ENCODE measurements around the gene ARHGAP45.

DNA sequence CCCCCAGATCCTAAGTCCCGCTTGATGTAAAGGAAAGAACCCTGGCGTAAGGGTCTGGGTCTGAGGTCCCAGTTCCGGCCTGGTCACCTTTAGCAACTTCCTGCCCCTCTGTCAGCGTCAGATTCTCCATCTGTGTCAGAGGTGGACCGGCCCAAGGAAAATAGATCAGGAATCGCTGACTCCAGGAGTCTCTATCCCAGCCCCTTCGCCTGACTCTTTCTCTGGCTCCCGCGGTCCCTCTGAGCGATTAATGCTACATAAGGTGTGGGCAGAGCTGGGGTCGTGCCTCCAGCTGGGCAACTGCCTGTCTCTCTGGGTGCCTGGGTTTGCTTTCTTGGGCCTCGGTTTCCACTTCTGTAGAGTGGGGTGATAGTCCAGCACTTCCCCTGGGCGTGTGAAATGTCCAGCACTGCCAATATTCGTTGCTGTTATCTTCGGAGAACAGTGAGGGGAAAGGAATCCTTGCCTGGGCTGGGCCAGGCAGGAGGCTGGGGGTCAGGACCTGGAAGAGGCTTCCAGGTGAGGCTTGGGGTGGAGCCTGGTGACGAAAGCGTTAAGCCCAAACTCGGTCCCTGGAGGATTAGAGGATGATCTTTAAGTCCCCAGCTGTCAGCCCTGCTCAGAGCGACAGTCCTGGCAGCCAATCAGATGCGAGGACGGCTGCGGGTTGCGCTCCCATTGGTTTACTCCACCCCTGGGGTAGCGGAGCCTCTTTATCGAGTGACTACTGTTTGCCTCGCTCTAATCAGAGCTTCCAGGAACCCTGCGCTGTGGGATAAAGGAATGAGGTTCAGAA, 26.3 kb upstream of the ARHGAP45 start:
- TF ChIP-seq RFX5 (IDR thresholded peaks at IDR 0.05; ENCODE audit: borderline replicate concordance, low read depth, low read length) (no peak), TAF7 (optimal IDR thresholded peaks at IDR 0.05; ENCODE audit: borderline replicate concordance, low read depth, low read length) (no peak), POLR2A (IDR thresholded peaks at IDR 0.05; ENCODE audit: control extremely low read depth in 1 of 2, low read depth in 2 of 2, low read length in 2 of 2) (peak in 1 of 2 experiments; percentile 35; a peak in 1 of 3 replicates), SIX5 (IDR thresholded peaks at IDR 0.05; ENCODE audit: low read depth, low read length) (no peak), TEAD4 (IDR thresholded peaks at IDR 0.05; ENCODE audit: low read depth, low read length) (no peak), EGR1 (IDR thresholded peaks at IDR 0.05; ENCODE audit: borderline replicate concordance, low read depth, low read length) (no peak)
- TF ChIP-seq, protein P1, sequence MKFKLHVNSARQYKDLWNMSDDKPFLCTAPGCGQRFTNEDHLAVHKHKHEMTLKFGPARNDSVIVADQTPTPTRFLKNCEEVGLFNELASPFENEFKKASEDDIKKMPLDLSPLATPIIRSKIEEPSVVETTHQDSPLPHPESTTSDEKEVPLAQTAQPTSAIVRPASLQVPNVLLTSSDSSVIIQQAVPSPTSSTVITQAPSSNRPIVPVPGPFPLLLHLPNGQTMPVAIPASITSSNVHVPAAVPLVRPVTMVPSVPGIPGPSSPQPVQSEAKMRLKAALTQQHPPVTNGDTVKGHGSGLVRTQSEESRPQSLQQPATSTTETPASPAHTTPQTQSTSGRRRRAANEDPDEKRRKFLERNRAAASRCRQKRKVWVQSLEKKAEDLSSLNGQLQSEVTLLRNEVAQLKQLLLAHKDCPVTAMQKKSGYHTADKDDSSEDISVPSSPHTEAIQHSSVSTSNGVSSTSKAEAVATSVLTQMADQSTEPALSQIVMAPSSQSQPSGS (IDR thresholded peaks at IDR 0.05; ENCODE audit: low read length): no peak
- TF ChIP-seq, protein P2, sequence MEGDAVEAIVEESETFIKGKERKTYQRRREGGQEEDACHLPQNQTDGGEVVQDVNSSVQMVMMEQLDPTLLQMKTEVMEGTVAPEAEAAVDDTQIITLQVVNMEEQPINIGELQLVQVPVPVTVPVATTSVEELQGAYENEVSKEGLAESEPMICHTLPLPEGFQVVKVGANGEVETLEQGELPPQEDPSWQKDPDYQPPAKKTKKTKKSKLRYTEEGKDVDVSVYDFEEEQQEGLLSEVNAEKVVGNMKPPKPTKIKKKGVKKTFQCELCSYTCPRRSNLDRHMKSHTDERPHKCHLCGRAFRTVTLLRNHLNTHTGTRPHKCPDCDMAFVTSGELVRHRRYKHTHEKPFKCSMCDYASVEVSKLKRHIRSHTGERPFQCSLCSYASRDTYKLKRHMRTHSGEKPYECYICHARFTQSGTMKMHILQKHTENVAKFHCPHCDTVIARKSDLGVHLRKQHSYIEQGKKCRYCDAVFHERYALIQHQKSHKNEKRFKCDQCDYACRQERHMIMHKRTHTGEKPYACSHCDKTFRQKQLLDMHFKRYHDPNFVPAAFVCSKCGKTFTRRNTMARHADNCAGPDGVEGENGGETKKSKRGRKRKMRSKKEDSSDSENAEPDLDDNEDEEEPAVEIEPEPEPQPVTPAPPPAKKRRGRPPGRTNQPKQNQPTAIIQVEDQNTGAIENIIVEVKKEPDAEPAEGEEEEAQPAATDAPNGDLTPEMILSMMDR (IDR thresholded peaks at IDR 0.05; ENCODE audit: control extremely low read depth in 1 of 3, insufficient read depth in 1 of 3, low read depth in 1 of 3, low read length in 3 of 3): no peak
